ENCODE results near the gene DSPP. TPM values are rescaled to one million over a fixed set of nuclear protein-coding genes. Genes with fewer than 3 reads are reported as not detected.

Gene DSPP
- polyA plus RNA-seq, 1 donor (not counting 4 experiments of a cell fraction or from before 2014, with no cell fraction given) = not detected

DNA sequence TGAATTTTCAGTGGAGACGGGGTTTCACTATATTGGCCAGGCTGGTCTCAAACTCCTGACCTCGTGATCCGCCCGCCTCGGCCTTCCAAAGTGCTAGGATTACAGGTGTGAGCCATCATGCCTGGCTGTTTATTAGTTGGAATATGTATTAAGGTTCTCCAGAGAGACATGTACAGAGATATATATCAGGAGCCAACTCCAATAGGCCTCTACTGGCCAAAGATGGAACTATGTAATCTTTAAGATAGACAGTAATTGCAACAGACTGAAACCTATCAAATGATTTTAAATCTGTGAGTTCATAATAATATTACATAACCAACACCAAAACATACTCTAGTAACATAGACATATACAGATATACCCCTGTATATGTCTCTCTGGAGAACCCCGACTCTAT is 36.0 kb downstream of the DSPP start:
- no peak overlapping the region for H3K4me3 ChIP-seq (ENCODE audit: control insufficient read depth in 2 of 3, extremely low read depth in 1 of 3, insufficient read depth in 2 of 3, low read depth in 1 of 3, low read length in 3 of 3)
- no peaks in the 10 kb centered on the region for H3K4me1 ChIP-seq (ENCODE audit: control insufficient read depth, extremely low read depth, insufficient read depth, low read length)
- no peaks in the 10 kb centered on the region for H3K79me2 ChIP-seq (ENCODE audit: control insufficient read depth, insufficient read depth, low read length)
- no peak for DNase-seq (ENCODE audit: low read depth, low spot score)
- TF ChIP-seq, protein P1, sequence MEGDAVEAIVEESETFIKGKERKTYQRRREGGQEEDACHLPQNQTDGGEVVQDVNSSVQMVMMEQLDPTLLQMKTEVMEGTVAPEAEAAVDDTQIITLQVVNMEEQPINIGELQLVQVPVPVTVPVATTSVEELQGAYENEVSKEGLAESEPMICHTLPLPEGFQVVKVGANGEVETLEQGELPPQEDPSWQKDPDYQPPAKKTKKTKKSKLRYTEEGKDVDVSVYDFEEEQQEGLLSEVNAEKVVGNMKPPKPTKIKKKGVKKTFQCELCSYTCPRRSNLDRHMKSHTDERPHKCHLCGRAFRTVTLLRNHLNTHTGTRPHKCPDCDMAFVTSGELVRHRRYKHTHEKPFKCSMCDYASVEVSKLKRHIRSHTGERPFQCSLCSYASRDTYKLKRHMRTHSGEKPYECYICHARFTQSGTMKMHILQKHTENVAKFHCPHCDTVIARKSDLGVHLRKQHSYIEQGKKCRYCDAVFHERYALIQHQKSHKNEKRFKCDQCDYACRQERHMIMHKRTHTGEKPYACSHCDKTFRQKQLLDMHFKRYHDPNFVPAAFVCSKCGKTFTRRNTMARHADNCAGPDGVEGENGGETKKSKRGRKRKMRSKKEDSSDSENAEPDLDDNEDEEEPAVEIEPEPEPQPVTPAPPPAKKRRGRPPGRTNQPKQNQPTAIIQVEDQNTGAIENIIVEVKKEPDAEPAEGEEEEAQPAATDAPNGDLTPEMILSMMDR (optimal IDR thresholded peaks at IDR 0.05 in 1 of 3, IDR thresholded peaks at IDR 0.05 in 1 of 3, conservative IDR thresholded peaks at IDR 0.05 in 1 of 3; ENCODE audit: extremely low read depth in 1 of 3, insufficient read depth in 2 of 3, low read length in 3 of 3) = no peak
- TF ChIP-seq EZH2 (IDR thresholded peaks at IDR 0.05; ENCODE audit: low read length) = no peak
- H4K20me1 ChIP-seq (ENCODE audit: control insufficient read depth, extremely low read depth, insufficient read depth, low read length) = no peaks in the 10 kb centered on the region
- H3K27me3 ChIP-seq (ENCODE audit: control insufficient read depth, extremely low read depth, insufficient read depth, low read length) = no peaks in the 10 kb centered on the region
- H3K27ac ChIP-seq (ENCODE audit: control insufficient read depth, insufficient read depth, low read length) = no peak overlapping the region
- dilution Hi-C loops (cut with MboI; ENCODE audit: extremely low pct_ligation_motif_present, low sequenced_read_pairs) = no loop called here
- FAIRE-seq = no peak
- H3K9ac ChIP-seq (ENCODE audit: control insufficient read depth, extremely low read depth, insufficient read depth, low read length) = no peak overlapping the region
- no peak overlapping the region for H2AFZ ChIP-seq (ENCODE audit: control insufficient read depth, low read length)
- no peak overlapping the region for H3K4me2 ChIP-seq (ENCODE audit: control insufficient read depth, extremely low read depth, insufficient read depth, low read depth, low read length)
- no peaks in the 10 kb centered on the region for H3K36me3 ChIP-seq (ENCODE audit: control insufficient read depth in 2 of 2, extremely low read depth in 1 of 2, insufficient read depth in 2 of 2, low read length in 2 of 2)
- H3K9me1 ChIP-seq (ENCODE audit: control insufficient read depth, extremely low read depth, insufficient read depth, low read length) = no peaks in the 10 kb centered on the region
- H3K9me3 ChIP-seq (ENCODE audit: control insufficient read depth, low read depth, low read length) = no peaks in the 10 kb centered on the region

DNA sequence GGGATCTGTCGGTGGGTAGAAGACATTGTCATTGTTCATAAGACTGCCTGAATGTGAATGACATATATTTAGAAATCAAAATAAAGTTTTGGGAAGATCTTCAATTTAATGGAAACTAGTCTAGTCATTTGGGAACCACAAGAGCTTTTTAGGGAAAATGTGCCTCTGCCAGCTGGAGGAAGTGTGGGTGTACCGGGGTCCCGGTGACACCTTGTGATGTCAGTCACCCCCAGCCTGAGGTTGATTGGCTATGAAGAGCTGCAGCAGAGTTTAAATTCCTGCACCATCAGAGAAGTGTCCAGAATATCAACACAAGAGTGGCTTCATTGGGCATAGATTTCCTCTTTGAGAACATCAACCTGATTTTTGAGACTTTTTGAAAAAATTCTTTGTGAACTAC is 41.7 kb downstream of the DSPP start, which contains the start of gene DMP1:
Gene DMP1, plus strand, starts transcription at position 301 of the 400 bp plus-strand sequence. CDS start 6,213 bp downstream, outside the sequence.
- dilution Hi-C loops (cut with MboI; ENCODE audit: extremely low pct_ligation_motif_present, low sequenced_read_pairs) = no loop called here
- no peak within 1 kb of the TSS for H3K27ac ChIP-seq (ENCODE audit: control insufficient read depth, insufficient read depth, low read length)
- H3K4me1 ChIP-seq (ENCODE audit: control insufficient read depth, extremely low read depth, insufficient read depth, low read length) = no peaks in the 10 kb centered on the region
- H3K4me2 ChIP-seq (ENCODE audit: control insufficient read depth, extremely low read depth, insufficient read depth, low read depth, low read length) = no peak within 1 kb of the TSS
- H3K4me3 ChIP-seq (ENCODE audit: control insufficient read depth in 2 of 3, extremely low read depth in 1 of 3, insufficient read depth in 2 of 3, low read depth in 1 of 3, low read length in 3 of 3) = no peak within 1 kb of the TSS
- no peaks in the 10 kb centered on the region for H3K79me2 ChIP-seq (ENCODE audit: control insufficient read depth, insufficient read depth, low read length)
- no peak within 1 kb of the TSS for H3K9ac ChIP-seq (ENCODE audit: control insufficient read depth, extremely low read depth, insufficient read depth, low read length)
- H3K9me3 ChIP-seq (ENCODE audit: control insufficient read depth, low read depth, low read length) = no peaks in the 10 kb centered on the region
- H3K9me1 ChIP-seq (ENCODE audit: control insufficient read depth, extremely low read depth, insufficient read depth, low read length) = no peaks in the 10 kb centered on the region
- no peaks in the 10 kb centered on the region for H3K27me3 ChIP-seq (ENCODE audit: control insufficient read depth, extremely low read depth, insufficient read depth, low read length)
- FAIRE-seq = no peak
- TF ChIP-seq EZH2 (IDR thresholded peaks at IDR 0.05; ENCODE audit: low read length) = no peak
- TF ChIP-seq, protein P1 (optimal IDR thresholded peaks at IDR 0.05 in 1 of 3, IDR thresholded peaks at IDR 0.05 in 1 of 3, conservative IDR thresholded peaks at IDR 0.05 in 1 of 3; ENCODE audit: extremely low read depth in 1 of 3, insufficient read depth in 2 of 3, low read length in 3 of 3) = no peak
- H2AFZ ChIP-seq (ENCODE audit: control insufficient read depth, low read length) = no peak within 1 kb of the TSS
- no peaks in the 10 kb centered on the region for H4K20me1 ChIP-seq (ENCODE audit: control insufficient read depth, extremely low read depth, insufficient read depth, low read length)
- DNase-seq (ENCODE audit: low read depth, low spot score) = no peak
- H3K36me3 ChIP-seq (ENCODE audit: control insufficient read depth in 2 of 2, extremely low read depth in 1 of 2, insufficient read depth in 2 of 2, low read length in 2 of 2) = no peaks in the 10 kb centered on the region
